ENCODE results near the gene CDCA7. TPM values are rescaled to one million over a fixed set of nuclear protein-coding genes. Genes with fewer than 3 reads are reported as not detected.

The CDCA7 gene
- total RNA-seq, 2 experiments from 2014 or later, result 1.6 to 1.8 TPM

GRCh38 chr2:173407176-173407575, 52.5 kb downstream of the CDCA7 start:
- CTCF ChIA-PET, result interaction anchor here (0.8 kb wide), 1 partner anchor 23 kb away, joined by 3 read pairs; no protein-coding TSS in a partner anchor
- ATAC-seq (ENCODE audit: poor library complexity), result no peak
- H3K27ac ChIP-seq (ENCODE audit: low read depth in 1 of 2, low read length in 2 of 2), result no peak overlapping the region
- H3K36me3 ChIP-seq (ENCODE audit: insufficient read depth, low read length), result no peaks in the 10 kb centered on the region
- no peak overlapping the region for H3K4me3 ChIP-seq (ENCODE audit: low read length)
- no peaks in the 10 kb centered on the region for H3K36me3 Mint-ChIP-seq (ENCODE audit: low read depth)
- no peaks in the 10 kb centered on the region for H3K9me3 ChIP-seq (ENCODE audit: control insufficient read depth in 1 of 2, insufficient read depth in 1 of 2, low read length in 2 of 2)
- TF ChIP-seq CTCF (IDR thresholded peaks at IDR 0.05), result no peak
- no peak for DNase-seq
- H3K27me3 ChIP-seq (ENCODE audit: control insufficient read depth in 1 of 2, insufficient read depth in 2 of 2, low read length in 2 of 2), result peaks cover 10 to 32% of the 10 kb centered on the region in 2 experiments
- peaks cover 5% of the 10 kb centered on the region for H3K4me1 ChIP-seq (ENCODE audit: insufficient read depth, low read length)
- no peak overlapping the region for H3K27ac Mint-ChIP-seq
- intact Hi-C loops (cut with DNase I, micrococcal nuclease), result loop anchor here in 1 of 2 experiments (10.0 kb wide), 1 partner anchor 1038 kb away; no protein-coding TSS in a partner anchor
- POLR2A ChIA-PET, result no interaction called here
- H3K9me3 Mint-ChIP-seq, result no peaks in the 10 kb centered on the region
- peaks cover 34% of the 10 kb centered on the region for H3K27me3 Mint-ChIP-seq
- no peak overlapping the region for H3K4me3 Mint-ChIP-seq
- H3K4me1 Mint-ChIP-seq (ENCODE audit: low read depth), result peaks cover 5% of the 10 kb centered on the region

GRCh38 chr2:173407646-173408045, 53.0 kb downstream of the CDCA7 start:
- H3K27me3 Mint-ChIP-seq, result peaks cover 30% of the 10 kb centered on the region

DNA sequence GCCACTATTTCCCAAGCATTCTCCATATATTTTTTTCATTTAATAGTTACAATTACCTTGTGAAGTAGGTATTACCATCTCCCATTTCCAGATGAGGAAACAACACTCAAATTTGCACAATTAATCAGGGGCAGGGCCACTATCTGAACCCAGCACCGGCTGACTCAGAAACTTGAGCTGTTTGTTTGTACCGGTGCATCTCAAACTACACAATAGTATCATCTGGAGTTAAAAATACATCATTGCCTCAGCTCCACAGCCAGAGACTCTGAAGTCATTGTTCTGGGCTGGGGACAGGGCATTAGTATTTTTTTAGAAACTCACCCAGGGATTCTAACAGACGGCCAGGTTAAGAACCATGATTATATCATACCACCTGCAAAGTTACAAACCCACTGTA, 55.9 kb downstream of the CDCA7 start:
- DNase-seq, result no peak
- intact Hi-C loops (cut with DNase I, micrococcal nuclease), result no loop called here
- Mint-ChIP-seq H3K27me3 (peaks cover 14% of the 10 kb centered on the region), H3K4me1 (ENCODE audit: low read depth) (no peaks in the 10 kb centered on the region), H3K27ac (no peak overlapping the region), H3K4me3 (no peak overlapping the region), H3K9me3 (no peaks in the 10 kb centered on the region), H3K36me3 (ENCODE audit: low read depth) (no peaks in the 10 kb centered on the region)
- no peaks in the 10 kb centered on the region for H3K36me3 ChIP-seq (ENCODE audit: insufficient read depth, low read length)
- no peak for TF ChIP-seq CTCF (IDR thresholded peaks at IDR 0.05)
- peaks cover 0 to 4% of the 10 kb centered on the region in 2 experiments for H3K9me3 ChIP-seq (ENCODE audit: control insufficient read depth in 1 of 2, insufficient read depth in 1 of 2, low read length in 2 of 2)
- peaks cover 0 to 4% of the 10 kb centered on the region in 2 experiments for H3K27me3 ChIP-seq (ENCODE audit: control insufficient read depth in 1 of 2, insufficient read depth in 2 of 2, low read length in 2 of 2)
- POLR2A ChIA-PET, result no interaction called here
- CTCF ChIA-PET, result no interaction called here
- ATAC-seq (ENCODE audit: poor library complexity), result no peak
- H3K4me3 ChIP-seq (ENCODE audit: low read length), result no peak overlapping the region
- no peak overlapping the region for H3K27ac ChIP-seq (ENCODE audit: low read depth in 1 of 2, low read length in 2 of 2)
- H3K4me1 ChIP-seq (ENCODE audit: insufficient read depth, low read length), result no peaks in the 10 kb centered on the region

More at GRCh38 chr2:173407646-173408045, 53.0 kb downstream of the CDCA7 start:
- Histone ChIP-seq H3K4me3 (ENCODE audit: low read length) (no peak overlapping the region), H3K27ac (ENCODE audit: low read depth in 1 of 2, low read length in 2 of 2) (no peak overlapping the region), H3K36me3 (ENCODE audit: insufficient read depth, low read length) (no peaks in the 10 kb centered on the region), H3K27me3 (ENCODE audit: control insufficient read depth in 1 of 2, insufficient read depth in 2 of 2, low read length in 2 of 2) (peaks cover 9 to 29% of the 10 kb centered on the region in 2 experiments), H3K4me1 (ENCODE audit: insufficient read depth, low read length) (peaks cover under 1% of the 10 kb centered on the region), H3K9me3 (ENCODE audit: control insufficient read depth in 1 of 2, insufficient read depth in 1 of 2, low read length in 2 of 2) (no peaks in the 10 kb centered on the region)
- ChIA-PET CTCF (interaction anchor here (0.8 kb wide), 1 partner anchor 23 kb away, joined by 3 read pairs; no protein-coding TSS in a partner anchor), POLR2A (no interaction called here)
- TF ChIP-seq CTCF (IDR thresholded peaks at IDR 0.05), result no peak
- H3K9me3 Mint-ChIP-seq, result no peaks in the 10 kb centered on the region
- no peak for ATAC-seq (ENCODE audit: poor library complexity)
- no peak overlapping the region for H3K27ac Mint-ChIP-seq
- intact Hi-C loops (cut with DNase I, micrococcal nuclease), result loop anchor here in 1 of 2 experiments (10.0 kb wide), 1 partner anchor 1037 kb away; no protein-coding TSS in a partner anchor
- DNase-seq, result no peak
- no peaks in the 10 kb centered on the region for H3K4me1 Mint-ChIP-seq (ENCODE audit: low read depth)
- H3K36me3 Mint-ChIP-seq (ENCODE audit: low read depth), result no peaks in the 10 kb centered on the region
- H3K4me3 Mint-ChIP-seq, result no peak overlapping the region

Data from CD4-positive, alpha-beta T cell (primary cell).